Measurements from ENCODE around the gene REPS1. TPM values are rescaled to one million over a fixed set of nuclear protein-coding genes. Genes with fewer than 3 reads are reported as not detected.
"Not testable (repeated sequence)": the region's sequence is repeated elsewhere in the genome, so short reads cannot be mapped to it uniquely, and the experiment has no call there.

REPS1 gene
- total RNA-seq, 1 donor from 2014 or later = 61.1 TPM

GRCh38 chr6:138945354-138945753, 42.7 kb downstream of the REPS1 start:
- Histone ChIP-seq H3K36me3 (ENCODE audit: control insufficient read depth in 3 of 3, insufficient read depth in 3 of 3, low read length in 3 of 3) (peaks cover 4 to 12% (median 9%) of the 10 kb centered on the region in 3 donors), H3K9me3 (ENCODE audit: control insufficient read depth in 3 of 3, low read length in 3 of 3) (no peaks in the 10 kb centered on the region)

DNA sequence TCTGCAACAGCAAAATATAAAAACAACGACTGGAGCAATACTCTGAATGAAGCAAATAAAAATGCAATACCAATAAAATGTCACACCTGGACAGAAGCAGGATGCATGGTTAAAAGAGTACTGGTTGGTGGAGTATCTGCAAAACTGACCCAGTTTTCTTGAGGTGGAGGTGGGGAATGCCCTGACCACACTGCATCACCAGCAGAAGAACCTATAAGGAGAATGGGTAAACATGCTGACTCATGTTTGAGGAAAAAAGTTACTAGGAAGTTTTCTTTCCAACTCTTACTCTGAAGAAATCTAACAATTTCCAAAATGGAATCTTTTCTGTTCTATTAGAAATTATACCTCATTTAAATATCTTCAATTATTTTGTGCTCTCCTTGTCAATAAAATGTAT, 43.6 kb downstream of the REPS1 start:
- Histone ChIP-seq H3K4me3 (ENCODE audit: low read length in 3 of 3) (no peak overlapping the region), H3K27ac (ENCODE audit: low read depth, low read length) (no peak overlapping the region), H3K9me3 (ENCODE audit: control insufficient read depth in 3 of 3, low read length in 3 of 3) (no peaks in the 10 kb centered on the region), H3K9ac (ENCODE audit: low read depth in 1 of 3, low read length in 3 of 3) (no peak overlapping the region), H3K4me1 (ENCODE audit: control insufficient read depth in 3 of 3, insufficient read depth in 3 of 3, low read length in 3 of 3) (no peaks in the 10 kb centered on the region), H3K27me3 (ENCODE audit: control insufficient read depth in 3 of 3, insufficient read depth in 3 of 3, low read length in 3 of 3) (no peaks in the 10 kb centered on the region), H3K36me3 (ENCODE audit: control insufficient read depth in 3 of 3, insufficient read depth in 3 of 3, low read length in 3 of 3) (peaks cover 4 to 16% (median 12%) of the 10 kb centered on the region in 3 donors)

More at GRCh38 chr6:138945354-138945753, 42.7 kb downstream of the REPS1 start:
- no peaks in the 10 kb centered on the region for H3K4me1 ChIP-seq (ENCODE audit: control insufficient read depth in 3 of 3, insufficient read depth in 3 of 3, low read length in 3 of 3)
- no peaks in the 10 kb centered on the region for H3K27me3 ChIP-seq (ENCODE audit: control insufficient read depth in 3 of 3, insufficient read depth in 3 of 3, low read length in 3 of 3)
- no peak overlapping the region for H3K9ac ChIP-seq (ENCODE audit: low read depth in 1 of 3, low read length in 3 of 3)
- H3K27ac ChIP-seq (ENCODE audit: low read depth, low read length) = no peak overlapping the region
- no peak overlapping the region for H3K4me3 ChIP-seq (ENCODE audit: low read length in 3 of 3)

DNA sequence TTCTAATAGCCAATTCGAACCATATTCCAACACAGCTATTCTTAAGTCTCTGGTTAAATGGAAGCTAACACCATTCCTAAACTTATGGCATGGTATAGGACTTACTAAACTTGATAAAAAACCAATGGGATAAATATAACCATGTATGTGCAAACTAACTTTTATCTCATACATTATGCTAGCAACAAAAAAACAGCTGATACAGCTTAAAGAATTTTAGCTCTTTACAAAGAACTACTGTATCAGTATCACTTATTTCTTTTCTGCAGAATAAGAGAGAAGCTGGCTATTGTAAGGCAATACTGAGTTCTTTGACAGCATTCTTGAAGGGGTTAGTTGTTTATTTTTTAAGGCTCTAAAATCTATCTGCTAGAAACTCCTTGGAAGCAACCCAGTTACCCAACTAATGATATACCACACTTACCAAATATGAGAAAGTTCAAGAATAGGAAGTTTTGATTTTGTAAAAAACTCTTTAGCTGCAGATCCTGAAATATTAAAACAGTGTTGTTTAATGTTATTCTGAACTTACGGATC, 44.9 kb downstream of the REPS1 start:
- Histone ChIP-seq H3K4me1 (ENCODE audit: control insufficient read depth in 3 of 3, insufficient read depth in 3 of 3, low read length in 3 of 3) (no peaks in the 10 kb centered on the region), H3K36me3 (ENCODE audit: control insufficient read depth in 3 of 3, insufficient read depth in 3 of 3, low read length in 3 of 3) (peaks cover 4 to 16% (median 12%) of the 10 kb centered on the region in 3 donors)

GRCh38 chr6:138936873-138937272, 51.2 kb downstream of the REPS1 start:
- H3K4me1 ChIP-seq (ENCODE audit: control insufficient read depth in 3 of 3, insufficient read depth in 3 of 3, low read length in 3 of 3); H3K27ac ChIP-seq (ENCODE audit: low read depth, low read length); H3K4me3 ChIP-seq (ENCODE audit: low read length in 3 of 3); H3K9me3 ChIP-seq (ENCODE audit: control insufficient read depth in 3 of 3, low read length in 3 of 3); H3K9ac ChIP-seq (ENCODE audit: low read depth in 1 of 3, low read length in 3 of 3); H3K27me3 ChIP-seq (ENCODE audit: control insufficient read depth in 3 of 3, insufficient read depth in 3 of 3, low read length in 3 of 3): not testable (repeated sequence)
- peaks cover 3 to 13% (median 10%) of the 10 kb centered on the region in 3 donors for H3K36me3 ChIP-seq (ENCODE audit: control insufficient read depth in 3 of 3, insufficient read depth in 3 of 3, low read length in 3 of 3)

More for the DNA sequence above, 44.9 kb downstream of the REPS1 start:
- Histone ChIP-seq H3K27ac (ENCODE audit: low read depth, low read length) (no peak overlapping the region), H3K9ac (ENCODE audit: low read depth in 1 of 3, low read length in 3 of 3) (no peak overlapping the region), H3K9me3 (ENCODE audit: control insufficient read depth in 3 of 3, low read length in 3 of 3) (no peaks in the 10 kb centered on the region), H3K27me3 (ENCODE audit: control insufficient read depth in 3 of 3, insufficient read depth in 3 of 3, low read length in 3 of 3) (no peaks in the 10 kb centered on the region), H3K4me3 (ENCODE audit: low read length in 3 of 3) (no peak overlapping the region)

DNA sequence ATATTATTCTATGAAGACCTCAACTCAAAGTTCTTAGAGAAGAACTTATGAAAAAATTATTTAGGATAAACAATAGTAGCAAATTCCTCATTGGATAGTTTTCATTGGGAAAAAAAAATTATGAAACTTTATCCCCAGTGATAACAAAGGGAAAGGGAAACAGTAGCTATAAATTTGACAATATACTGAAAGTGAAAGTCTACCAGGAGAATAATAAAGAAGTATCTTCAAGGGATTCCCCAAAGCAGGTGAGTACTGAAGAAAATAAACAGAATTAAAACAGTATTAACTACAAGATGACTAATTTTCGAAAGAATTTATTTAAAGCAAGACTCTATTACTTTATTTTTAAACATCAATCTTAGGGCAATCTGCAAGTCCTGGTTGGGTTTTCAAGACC, 56.4 kb downstream of the REPS1 start:
- Histone ChIP-seq H3K36me3 (ENCODE audit: control insufficient read depth in 3 of 3, insufficient read depth in 3 of 3, low read length in 3 of 3) (peaks cover 0 to 8% (median 4%) of the 10 kb centered on the region in 3 donors), H3K9ac (ENCODE audit: low read depth in 1 of 3, low read length in 3 of 3) (no peak overlapping the region), H3K4me3 (ENCODE audit: low read length in 3 of 3) (no peak overlapping the region), H3K27me3 (ENCODE audit: control insufficient read depth in 3 of 3, insufficient read depth in 3 of 3, low read length in 3 of 3) (no peaks in the 10 kb centered on the region), H3K9me3 (ENCODE audit: control insufficient read depth in 3 of 3, low read length in 3 of 3) (no peaks in the 10 kb centered on the region), H3K27ac (ENCODE audit: low read depth, low read length) (no peak overlapping the region), H3K4me1 (ENCODE audit: control insufficient read depth in 3 of 3, insufficient read depth in 3 of 3, low read length in 3 of 3) (no peaks in the 10 kb centered on the region)

GRCh38 chr6:138926579-138926978, 61.5 kb downstream of the REPS1 start:
- Histone ChIP-seq H3K4me1 (ENCODE audit: control insufficient read depth in 3 of 3, insufficient read depth in 3 of 3, low read length in 3 of 3) (no peaks in the 10 kb centered on the region), H3K4me3 (ENCODE audit: low read length in 3 of 3) (no peak overlapping the region), H3K27ac (ENCODE audit: low read depth, low read length) (no peak overlapping the region), H3K27me3 (ENCODE audit: control insufficient read depth in 3 of 3, insufficient read depth in 3 of 3, low read length in 3 of 3) (no peaks in the 10 kb centered on the region), H3K9ac (ENCODE audit: low read depth in 1 of 3, low read length in 3 of 3) (no peak overlapping the region), H3K36me3 (ENCODE audit: control insufficient read depth in 3 of 3, insufficient read depth in 3 of 3, low read length in 3 of 3) (peaks cover 0 to 4% (median 4%) of the 10 kb centered on the region in 3 donors), H3K9me3 (ENCODE audit: control insufficient read depth in 3 of 3, low read length in 3 of 3) (no peaks in the 10 kb centered on the region)

- Histone ChIP-seq H3K9me3 (ENCODE audit: control insufficient read depth in 3 of 3, low read length in 3 of 3) (no peaks in the 10 kb centered on the region), H3K4me3 (ENCODE audit: low read length in 3 of 3) (no peak overlapping the region), H3K27me3 (ENCODE audit: control insufficient read depth in 3 of 3, insufficient read depth in 3 of 3, low read length in 3 of 3) (no peaks in the 10 kb centered on the region), H3K4me1 (ENCODE audit: control insufficient read depth in 3 of 3, insufficient read depth in 3 of 3, low read length in 3 of 3) (no peaks in the 10 kb centered on the region), H3K36me3 (ENCODE audit: control insufficient read depth in 3 of 3, insufficient read depth in 3 of 3, low read length in 3 of 3) (peaks cover 3 to 4% (median 4%) of the 10 kb centered on the region in 3 donors), H3K9ac (ENCODE audit: low read depth in 1 of 3, low read length in 3 of 3) (no peak overlapping the region), H3K27ac (ENCODE audit: low read depth, low read length) (no peak overlapping the region)
Observed at GRCh38 chr6:138925806-138926205, 62.2 kb downstream of the REPS1 start.

- H3K4me3 ChIP-seq (ENCODE audit: low read length in 3 of 3) = no peak overlapping the region
- H3K27me3 ChIP-seq (ENCODE audit: control insufficient read depth in 3 of 3, insufficient read depth in 3 of 3, low read length in 3 of 3) = no peaks in the 10 kb centered on the region
- H3K27ac ChIP-seq (ENCODE audit: low read depth, low read length) = no peak overlapping the region
- no peak overlapping the region for H3K9ac ChIP-seq (ENCODE audit: low read depth in 1 of 3, low read length in 3 of 3)
- H3K9me3 ChIP-seq (ENCODE audit: control insufficient read depth in 3 of 3, low read length in 3 of 3) = no peaks in the 10 kb centered on the region
- no peaks in the 10 kb centered on the region for H3K4me1 ChIP-seq (ENCODE audit: control insufficient read depth in 3 of 3, insufficient read depth in 3 of 3, low read length in 3 of 3)
- H3K36me3 ChIP-seq (ENCODE audit: control insufficient read depth in 3 of 3, insufficient read depth in 3 of 3, low read length in 3 of 3) = peaks cover 2 to 15% (median 14%) of the 10 kb centered on the region in 3 donors
Observed at GRCh38 chr6:138923561-138923960, 64.5 kb downstream of the REPS1 start.

GRCh38 chr6:138920906-138921305, 67.1 kb downstream of the REPS1 start:
- Histone ChIP-seq H3K9me3 (ENCODE audit: control insufficient read depth in 3 of 3, low read length in 3 of 3) (no peaks in the 10 kb centered on the region), H3K27ac (ENCODE audit: low read depth, low read length) (no peak overlapping the region), H3K27me3 (ENCODE audit: control insufficient read depth in 3 of 3, insufficient read depth in 3 of 3, low read length in 3 of 3) (no peaks in the 10 kb centered on the region), H3K9ac (ENCODE audit: low read depth in 1 of 3, low read length in 3 of 3) (no peak overlapping the region), H3K4me3 (ENCODE audit: low read length in 3 of 3) (no peak overlapping the region), H3K36me3 (ENCODE audit: control insufficient read depth in 3 of 3, insufficient read depth in 3 of 3, low read length in 3 of 3) (peaks cover 3 to 21% (median 20%) of the 10 kb centered on the region in 3 donors), H3K4me1 (ENCODE audit: control insufficient read depth in 3 of 3, insufficient read depth in 3 of 3, low read length in 3 of 3) (no peaks in the 10 kb centered on the region)

DNA sequence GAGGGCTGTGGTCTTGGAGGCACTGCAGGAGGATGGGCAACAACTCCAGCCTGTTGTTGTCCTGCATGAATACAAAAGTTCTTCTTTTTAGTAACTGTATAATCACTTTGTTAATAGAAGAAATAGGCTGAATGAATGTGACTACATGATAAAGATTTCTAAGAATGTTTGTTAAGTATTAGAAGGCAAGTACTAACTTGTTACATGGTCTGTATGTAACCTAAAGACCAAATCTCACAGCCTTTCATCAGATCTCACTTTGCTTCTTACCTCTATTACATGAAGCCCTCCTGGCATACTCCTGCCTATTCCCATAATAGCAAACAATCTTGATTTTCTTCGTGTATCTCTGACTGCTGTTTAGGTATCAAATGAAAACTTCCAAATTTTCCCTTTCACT, 73.4 kb downstream of the REPS1 start:
- H3K36me3 ChIP-seq (ENCODE audit: control insufficient read depth in 3 of 3, insufficient read depth in 3 of 3, low read length in 3 of 3) = peaks cover 16 to 52% (median 48%) of the 10 kb centered on the region in 3 donors
- no peaks in the 10 kb centered on the region for H3K9me3 ChIP-seq (ENCODE audit: control insufficient read depth in 3 of 3, low read length in 3 of 3)
- H3K27me3 ChIP-seq (ENCODE audit: control insufficient read depth in 3 of 3, insufficient read depth in 3 of 3, low read length in 3 of 3) = no peaks in the 10 kb centered on the region
- no peak overlapping the region for H3K27ac ChIP-seq (ENCODE audit: low read depth, low read length)
- no peak overlapping the region for H3K9ac ChIP-seq (ENCODE audit: low read depth in 1 of 3, low read length in 3 of 3)
- H3K4me1 ChIP-seq (ENCODE audit: control insufficient read depth in 3 of 3, insufficient read depth in 3 of 3, low read length in 3 of 3) = no peaks in the 10 kb centered on the region
- H3K4me3 ChIP-seq (ENCODE audit: low read length in 3 of 3) = no peak overlapping the region

Data from skeletal muscle tissue (tissue), 4 donors.